Measurements from ENCODE around the gene MEIOC. TPM values are rescaled to one million over a fixed set of nuclear protein-coding genes. Genes with fewer than 3 reads are reported as not detected.
"Not testable (repeated sequence)": the region's sequence is repeated elsewhere in the genome, so short reads cannot be mapped to it uniquely, and the experiment has no call there.

Gene MEIOC
- under 1 TPM in 1 of 2 donors, not detected in 1; 0.10 TPM for total RNA-seq
- long read RNA-seq, donor 1, result 0 reads
- long read RNA-seq, donor 2, result 0 reads

- no peak for DNase-seq (ENCODE audit: low spot score)
- intact Hi-C loops (cut with DNase I), result no loop called here
These were observed at the start of gene MEIOC for GRCh38 chr17:44655983-44656710. TSS of gene MEIOC (plus strand) at chr17:44656468. CDS start at chr17:44656614, 146 bp downstream.

- no peak for DNase-seq (ENCODE audit: low spot score)
- intact Hi-C loops (cut with DNase I), result no loop called here
These were observed 49.6 kb upstream of the MEIOC start for GRCh38 chr17:44606658-44607057.

- intact Hi-C loops (cut with DNase I), result no loop called here
- no peak for DNase-seq (ENCODE audit: low spot score)
These were observed 48.2 kb upstream of the MEIOC start for GRCh38 chr17:44607836-44608690.

DNA sequence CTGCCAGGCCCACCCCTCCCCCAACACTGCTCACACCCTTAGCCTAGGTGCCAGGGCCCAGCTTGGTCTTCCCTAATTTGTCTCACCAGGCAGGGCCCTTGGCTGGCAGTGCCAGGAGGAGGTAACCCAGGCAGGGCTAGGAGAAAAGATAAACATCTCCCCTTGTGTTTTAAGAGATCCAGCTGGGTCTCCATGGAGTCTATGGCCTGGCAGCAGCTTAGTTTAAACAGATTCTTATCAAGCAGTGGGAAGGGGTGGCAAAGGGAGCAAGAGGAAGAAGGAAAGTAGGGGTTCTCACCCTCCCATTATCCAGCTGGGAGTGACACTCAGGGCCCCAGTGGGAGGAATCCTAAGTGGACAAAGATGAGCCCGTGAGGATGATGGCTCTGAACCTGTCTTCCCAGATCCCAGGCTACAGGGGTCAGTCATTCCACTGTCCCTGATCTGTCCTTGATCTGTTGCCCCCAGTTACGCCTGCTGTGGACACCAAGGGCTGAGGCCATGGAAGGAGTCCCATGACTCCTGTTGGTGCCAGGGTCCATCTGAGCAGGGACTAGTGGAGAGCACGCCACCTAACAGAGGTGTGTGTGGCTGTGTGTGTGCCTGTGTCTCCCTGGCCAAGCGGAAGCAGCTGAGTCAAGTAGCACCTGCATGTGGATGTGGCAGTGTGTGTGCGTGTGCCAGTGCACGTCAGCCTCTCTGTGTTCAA, 47.4 kb upstream of the MEIOC start:
- intact Hi-C loops (cut with DNase I), result no loop called here
- no peak for DNase-seq (ENCODE audit: low spot score)

GRCh38 chr17:44610331-44610730, 45.9 kb upstream of the MEIOC start:
- no peak for DNase-seq (ENCODE audit: low spot score)

DNA sequence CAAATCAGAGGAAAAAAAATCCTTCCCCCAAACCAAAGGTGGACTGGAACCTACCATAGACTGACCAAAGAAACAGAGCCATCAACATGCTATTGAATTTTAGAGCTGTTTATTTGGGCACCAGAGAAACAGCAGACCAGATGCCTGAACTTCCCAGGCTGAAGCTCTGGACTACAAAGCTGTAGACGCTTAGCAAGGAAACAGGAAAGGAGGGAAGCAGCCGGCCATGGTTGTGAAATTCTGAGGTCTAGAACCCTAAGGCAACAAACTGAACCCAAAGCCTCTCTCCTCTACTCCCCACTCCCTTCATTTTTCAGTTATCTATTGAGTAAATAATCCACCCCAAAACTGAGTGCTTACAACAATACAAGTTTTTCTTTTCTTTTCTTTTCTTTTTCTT, 45.4 kb upstream of the MEIOC start:
- intact Hi-C loops (cut with DNase I), result no loop called here
- no peak for DNase-seq (ENCODE audit: low spot score)

More at GRCh38 chr17:44610331-44610730, 45.9 kb upstream of the MEIOC start:
- intact Hi-C loops (cut with DNase I), result no loop called here

DNA sequence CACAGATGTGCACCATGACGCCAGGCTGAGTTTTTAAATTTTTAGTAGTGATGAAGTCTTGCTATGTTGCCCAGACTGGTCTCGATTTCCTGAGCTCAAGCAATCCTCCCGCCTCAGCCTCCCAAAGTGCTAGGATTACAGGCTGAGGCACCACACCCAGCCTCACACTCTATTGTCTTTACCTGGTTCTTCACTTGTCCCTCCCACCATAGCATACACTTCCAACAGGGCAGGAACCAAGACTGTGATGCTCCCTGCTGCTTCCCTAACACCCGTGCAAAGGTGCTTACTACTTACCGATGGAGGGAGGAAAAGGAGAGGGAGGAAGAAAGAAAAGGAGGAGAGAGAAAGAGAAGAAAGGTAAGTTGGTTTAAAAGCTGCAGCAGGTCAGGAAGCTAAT, 41.4 kb upstream of the MEIOC start:
- DNase-seq (ENCODE audit: low spot score), result no peak
- intact Hi-C loops (cut with DNase I), result no loop called here

DNA sequence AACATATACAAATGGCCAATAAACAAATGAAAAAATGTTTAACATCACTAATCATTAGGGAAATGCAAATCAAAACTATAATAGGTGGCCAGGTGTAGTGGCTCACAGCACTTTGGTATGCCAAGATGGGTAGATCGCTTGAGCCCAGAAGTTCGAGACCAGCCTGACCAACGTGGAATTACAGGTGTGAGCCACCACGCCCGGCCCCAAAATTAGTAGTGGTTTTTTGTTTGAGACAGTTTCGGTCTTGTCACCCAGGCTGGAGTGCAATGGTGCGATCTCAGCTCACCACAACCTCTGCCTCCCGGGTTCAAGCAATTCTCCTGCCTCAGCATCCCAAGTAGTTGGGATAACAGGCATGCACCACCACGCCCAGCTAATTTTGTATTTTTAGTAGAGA, 37.6 kb upstream of the MEIOC start:
- DNase-seq (ENCODE audit: low spot score), result peak; percentile 22
- intact Hi-C loops (cut with DNase I), result not testable (repeated sequence)

DNA sequence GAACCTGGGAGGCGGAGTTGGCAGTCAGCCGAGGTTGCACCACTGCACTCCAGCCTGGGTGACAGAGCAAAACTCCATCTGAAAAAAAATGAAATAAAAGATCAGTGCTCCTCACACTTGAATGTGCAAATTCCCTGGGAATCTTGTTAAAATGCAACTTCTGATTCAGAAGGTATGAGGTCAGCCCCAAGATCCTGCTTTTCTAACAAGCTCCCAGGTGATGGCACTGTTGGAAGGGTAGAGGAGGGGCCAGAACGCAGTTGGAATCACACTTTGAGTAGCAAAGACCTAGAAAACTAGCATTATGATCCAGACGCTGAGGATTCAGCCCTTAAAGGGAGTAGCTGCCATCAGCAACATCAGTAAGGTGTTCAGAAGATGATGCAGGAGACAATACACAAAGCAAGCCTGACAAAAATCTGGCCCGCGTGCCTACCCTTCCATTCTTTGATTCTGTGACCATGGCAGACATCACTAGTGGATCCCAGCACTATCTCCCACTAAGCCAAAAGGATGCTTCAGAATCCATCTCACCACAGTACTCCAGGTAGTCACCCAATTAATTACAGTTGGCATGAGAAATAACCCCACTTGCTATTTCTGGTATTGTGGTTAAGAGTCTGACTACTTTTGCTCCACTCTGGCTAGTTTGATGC, 33.1 kb upstream of the MEIOC start:
- peak; percentile 12 for DNase-seq (ENCODE audit: low spot score)

GRCh38 chr17:44627513-44628242, 28.6 kb upstream of the MEIOC start:
- intact Hi-C loops (cut with DNase I), result no loop called here
- no peak for DNase-seq (ENCODE audit: low spot score)

More for the DNA sequence above, 33.1 kb upstream of the MEIOC start:
- intact Hi-C loops (cut with DNase I), result no loop called here

- peak; percentile 84 for DNase-seq (ENCODE audit: low spot score)
- intact Hi-C loops (cut with DNase I), result no loop called here
These were observed 27.8 kb upstream of the MEIOC start for GRCh38 chr17:44628243-44629188.

- no peak for DNase-seq (ENCODE audit: low spot score)
- intact Hi-C loops (cut with DNase I), result no loop called here
These were observed 27.0 kb upstream of the MEIOC start for GRCh38 chr17:44629314-44629713.

DNA sequence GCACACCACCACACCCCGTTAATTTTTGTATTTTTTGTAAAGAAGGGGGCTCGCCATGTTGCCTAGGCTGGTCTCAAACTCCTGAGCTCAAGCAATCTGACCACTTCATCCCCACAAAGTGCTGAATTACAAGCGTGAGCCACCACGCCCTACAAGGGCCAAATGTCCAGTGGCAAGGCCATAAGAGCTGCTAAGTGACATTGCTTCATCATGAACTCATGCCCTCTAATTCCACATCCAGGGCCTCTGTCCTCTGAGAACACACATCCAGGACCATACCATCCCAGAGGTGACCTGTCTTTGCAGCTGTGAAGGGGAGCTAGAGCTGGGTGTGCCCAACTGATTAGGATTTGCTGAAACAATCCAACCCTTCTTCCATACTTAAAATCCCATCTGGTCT, 25.6 kb upstream of the MEIOC start:
- no peak for DNase-seq (ENCODE audit: low spot score)
- intact Hi-C loops (cut with DNase I), result no loop called here

GRCh38 chr17:44633998-44634397, 22.3 kb upstream of the MEIOC start:
- intact Hi-C loops (cut with DNase I), result no loop called here
- DNase-seq (ENCODE audit: low spot score), result no peak

GRCh38 chr17:44634401-44634800, 21.9 kb upstream of the MEIOC start:
- intact Hi-C loops (cut with DNase I), result not testable (repeated sequence)

DNA sequence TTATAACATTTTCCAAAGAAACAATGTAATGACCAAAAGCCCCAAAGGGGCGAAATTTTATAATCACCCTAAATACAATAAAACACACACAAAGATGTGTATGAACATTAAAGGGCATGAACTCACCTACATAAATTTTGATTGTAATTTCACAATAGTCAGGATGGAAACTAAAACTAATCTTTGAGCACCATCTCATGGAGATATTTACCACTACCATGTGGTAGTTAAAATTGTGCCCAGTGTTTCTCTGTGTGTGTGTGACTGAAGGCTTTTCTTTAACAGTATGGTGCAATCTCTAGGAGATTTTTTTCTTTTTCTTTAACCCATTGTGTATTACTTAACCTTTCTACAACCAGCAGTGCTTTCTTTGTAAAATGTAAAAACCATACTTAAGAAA, 19.7 kb upstream of the MEIOC start:
- DNase-seq (ENCODE audit: low spot score), result no peak
- intact Hi-C loops (cut with DNase I), result loop anchor here (2.0 to 5.0 kb wide), 2 partner anchors 104 kb away; no protein-coding TSS in a partner anchor

More at GRCh38 chr17:44634401-44634800, 21.9 kb upstream of the MEIOC start:
- not testable (repeated sequence) for DNase-seq (ENCODE audit: low spot score)

DNA sequence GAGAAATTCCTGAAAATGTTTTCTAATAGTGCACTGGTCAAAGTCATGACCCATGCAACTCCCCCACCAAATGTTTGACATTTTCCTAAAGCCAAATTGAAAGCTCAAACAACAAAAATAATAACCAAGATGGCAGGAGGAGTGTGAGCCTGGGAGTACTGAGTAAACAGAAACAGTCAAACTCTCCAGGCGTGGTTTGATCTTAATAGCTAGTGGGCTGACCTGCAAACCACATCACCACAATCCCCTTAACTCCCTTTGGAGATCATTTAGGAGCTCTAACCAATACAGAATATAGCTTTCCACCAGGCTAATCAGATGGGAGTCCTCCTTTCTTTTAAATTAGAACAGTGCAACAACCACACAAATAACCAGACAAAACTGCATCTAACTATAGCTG, 19.2 kb upstream of the MEIOC start:
- intact Hi-C loops (cut with DNase I), result loop anchor here (2.0 to 5.0 kb wide), 2 partner anchors 104 to 105 kb away; no protein-coding TSS in a partner anchor
- DNase-seq (ENCODE audit: low spot score), result no peak
